HG03469 (cell line): ENCODE results near the gene SHBG.
A peak's percentile ranks its signal among the peaks of the same experiment; 100 is the strongest.
"Not testable (repeated sequence)": the region's sequence is repeated elsewhere in the genome, so short reads cannot be mapped to it uniquely, and the experiment has no call there.

ENCODE experiments used
- ATAC-seq: cut with Tn5 transposase; IDR thresholded peaks from one replicate; pipeline ENCODE4 v1.9.1; 2021; ENCODE audit warnings: mild to moderate bottlenecking, moderate library complexity, moderate number of reproducible peaks; ENCODE audit not compliant: unreplicated experiment

Gene SHBG

GRCh38 chr17:7611635-7612293, 18.2 kb upstream of the SHBG start:
- ATAC-seq, result no peak

GRCh38 chr17:7612294-7612640, 17.7 kb upstream of the SHBG start:
- ATAC-seq, result no peak

- ATAC-seq, result no peak
These were observed 16.0 kb upstream of the SHBG start for GRCh38 chr17:7613769-7614424.

GRCh38 chr17:7614425-7615264, 15.3 kb upstream of the SHBG start, which contains the start of gene FXR2:
Gene FXR2 (minus strand): TSS chr17:7614897. CDS start chr17:7614532, 365 bp downstream.
- peak; percentile 71 for ATAC-seq

- no peak for ATAC-seq
These were observed 14.6 kb upstream of the SHBG start for GRCh38 chr17:7615265-7615747.

- ATAC-seq, result no peak
These were observed 11.3 kb upstream of the SHBG start for GRCh38 chr17:7618608-7619007.

GRCh38 chr17:7620835-7621234, 9.1 kb upstream of the SHBG start:
- no peak for ATAC-seq

- ATAC-seq, result no peak
These were observed 6.3 kb upstream of the SHBG start for GRCh38 chr17:7623661-7624060.

GRCh38 chr17:7625749-7626148, 4.2 kb upstream of the SHBG start:
- ATAC-seq, result not testable (repeated sequence)

GRCh38 chr17:7626307-7626706, 3.6 kb upstream of the SHBG start:
- ATAC-seq, result no peak

GRCh38 chr17:7626956-7627249, 3.0 kb upstream of the SHBG start:
- no peak for ATAC-seq

- ATAC-seq, result no peak
These were observed 2.4 kb upstream of the SHBG start, which contains the start of gene SAT2 for GRCh38 chr17:7627250-7628121. Gene SAT2 (minus strand): TSS chr17:7627821. CDS start chr17:7627635, 186 bp downstream.

- no peak for ATAC-seq
These were observed 1.8 kb downstream of the SHBG start for GRCh38 chr17:7631398-7632380.

GRCh38 chr17:7632492-7632894, 2.6 kb downstream of the SHBG start:
- ATAC-seq, result no peak

- ATAC-seq, result no peak
These were observed 3.2 kb downstream of the SHBG start for GRCh38 chr17:7633093-7633492.

- no peak for ATAC-seq
These were observed 4.4 kb downstream of the SHBG start for GRCh38 chr17:7634384-7634783.

- no peak for ATAC-seq
These were observed 6.2 kb downstream of the SHBG start for GRCh38 chr17:7636163-7636562.

- ATAC-seq, result no peak
These were observed 10.8 kb downstream of the SHBG start for GRCh38 chr17:7640783-7641182.

GRCh38 chr17:7641635-7642034, 11.7 kb downstream of the SHBG start:
- ATAC-seq, result not testable (repeated sequence)

- ATAC-seq, result no peak
These were observed 14.8 kb downstream of the SHBG start for GRCh38 chr17:7644775-7645174.
